NCI-H2196 (cell line): ENCODE results near the gene PYDC1.
"Not testable (repeated sequence)": the region's sequence is repeated elsewhere in the genome, so short reads cannot be mapped to it uniquely, and the experiment has no call there.

ENCODE experiments used
- DNase-seq: peaks from one replicate; lab custom pipeline; 2025; ENCODE audit not compliant: unreplicated experiment; lab: John Stamatoyannopoulos, UW

Gene PYDC1

DNA sequence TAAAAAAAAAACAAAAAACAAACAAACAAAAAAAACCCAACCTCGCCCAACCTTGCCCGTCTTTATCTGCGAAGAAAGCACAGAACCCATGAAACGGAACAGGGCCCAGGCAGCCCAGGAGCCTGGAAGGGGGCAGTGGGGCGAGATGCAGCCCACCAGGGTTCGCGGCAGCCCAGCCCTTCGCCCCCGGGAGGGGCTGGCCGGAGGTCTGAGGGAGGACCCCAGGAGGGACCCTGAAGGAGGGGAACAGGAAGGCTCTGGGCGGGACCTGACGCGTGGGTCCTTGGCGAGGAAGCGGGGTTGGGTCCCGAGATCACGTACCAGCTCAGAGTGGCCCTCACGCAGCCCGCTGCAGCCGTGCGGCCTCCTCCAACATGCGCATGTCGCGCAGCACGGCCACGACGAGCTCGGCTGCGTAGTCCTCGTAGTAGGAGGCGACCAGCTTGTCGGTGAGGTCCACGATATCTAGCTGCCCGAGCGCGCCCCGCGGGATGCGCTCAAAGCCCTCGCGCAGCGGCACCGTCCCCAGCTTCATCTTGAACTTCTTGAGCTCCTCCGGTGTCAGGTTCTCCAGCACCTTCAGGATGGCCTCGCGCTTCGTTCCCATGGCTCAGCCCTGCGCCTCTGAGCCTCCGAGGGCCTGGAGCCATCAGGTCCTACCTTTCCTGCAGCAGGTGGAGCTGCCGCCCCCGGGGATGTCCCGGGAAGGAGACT lies at the start of gene PYDC1:
Gene PYDC1, minus strand, starts transcription at position 714 of the 714 bp plus-strand sequence. Its CDS starts 107 bp downstream, at position 607.
- no peak for DNase-seq

DNA sequence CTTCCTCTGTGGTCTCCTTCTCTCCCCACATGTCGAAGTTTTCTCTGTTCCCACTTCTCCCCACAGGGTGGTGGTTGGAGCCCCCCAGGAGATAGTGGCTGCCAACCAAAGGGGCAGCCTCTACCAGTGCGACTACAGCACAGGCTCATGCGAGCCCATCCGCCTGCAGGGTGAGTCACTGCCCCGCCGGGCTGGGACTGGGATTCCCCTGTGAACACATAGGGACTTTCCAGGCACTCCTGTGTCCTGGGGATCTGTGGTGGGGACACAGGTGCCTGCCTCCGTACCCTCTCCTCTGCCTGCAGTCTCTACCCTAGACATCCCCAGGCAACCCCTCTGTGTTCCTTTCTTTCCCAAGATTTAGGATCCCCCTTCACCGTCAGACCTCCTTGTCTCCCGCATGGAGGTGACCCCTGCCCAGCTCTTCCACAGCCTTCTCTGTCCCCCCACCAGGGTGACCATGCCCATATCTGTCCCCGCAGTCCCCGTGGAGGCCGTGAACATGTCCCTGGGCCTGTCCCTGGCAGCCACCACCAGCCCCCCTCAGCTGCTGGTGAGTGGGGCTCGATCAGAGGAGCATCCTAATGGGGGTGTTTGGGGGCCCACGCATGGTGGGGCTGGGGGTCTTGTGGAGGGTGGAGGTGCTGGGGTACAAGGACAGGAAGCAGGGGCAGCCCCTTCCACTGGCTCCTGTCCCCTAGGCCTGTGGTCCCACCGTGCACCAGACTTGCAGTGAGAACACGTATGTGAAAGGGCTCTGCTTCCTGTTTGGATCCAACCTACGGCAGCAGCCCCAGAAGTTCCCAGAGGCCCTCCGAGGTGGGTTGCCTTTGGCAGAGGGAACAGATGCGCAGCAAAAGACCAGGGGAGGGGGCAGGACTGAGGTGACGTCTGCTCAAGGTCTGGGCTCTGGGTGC lies 48.7 kb upstream of the PYDC1 start:
- no peak for DNase-seq

DNA sequence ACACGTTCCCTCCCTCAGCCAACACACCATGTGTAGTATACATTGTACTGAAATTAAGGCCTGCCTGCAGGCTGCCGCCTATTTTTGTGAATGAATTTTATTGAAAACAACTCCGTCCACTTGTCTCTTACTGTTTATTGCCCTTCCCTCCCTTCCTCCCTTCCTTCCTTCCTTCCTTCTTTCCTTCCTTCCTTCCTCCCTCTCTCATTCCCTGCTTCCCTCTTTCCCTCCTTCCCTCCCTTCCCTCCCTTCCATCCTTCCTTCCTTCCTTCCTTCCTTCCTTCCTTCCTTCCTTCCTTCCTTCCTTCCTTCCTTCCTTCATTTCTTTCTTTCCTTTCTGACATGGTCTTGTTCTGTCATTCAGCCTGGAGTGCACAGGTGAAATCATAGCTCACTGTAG lies 45.1 kb upstream of the PYDC1 start:
- DNase-seq: no peak

DNA sequence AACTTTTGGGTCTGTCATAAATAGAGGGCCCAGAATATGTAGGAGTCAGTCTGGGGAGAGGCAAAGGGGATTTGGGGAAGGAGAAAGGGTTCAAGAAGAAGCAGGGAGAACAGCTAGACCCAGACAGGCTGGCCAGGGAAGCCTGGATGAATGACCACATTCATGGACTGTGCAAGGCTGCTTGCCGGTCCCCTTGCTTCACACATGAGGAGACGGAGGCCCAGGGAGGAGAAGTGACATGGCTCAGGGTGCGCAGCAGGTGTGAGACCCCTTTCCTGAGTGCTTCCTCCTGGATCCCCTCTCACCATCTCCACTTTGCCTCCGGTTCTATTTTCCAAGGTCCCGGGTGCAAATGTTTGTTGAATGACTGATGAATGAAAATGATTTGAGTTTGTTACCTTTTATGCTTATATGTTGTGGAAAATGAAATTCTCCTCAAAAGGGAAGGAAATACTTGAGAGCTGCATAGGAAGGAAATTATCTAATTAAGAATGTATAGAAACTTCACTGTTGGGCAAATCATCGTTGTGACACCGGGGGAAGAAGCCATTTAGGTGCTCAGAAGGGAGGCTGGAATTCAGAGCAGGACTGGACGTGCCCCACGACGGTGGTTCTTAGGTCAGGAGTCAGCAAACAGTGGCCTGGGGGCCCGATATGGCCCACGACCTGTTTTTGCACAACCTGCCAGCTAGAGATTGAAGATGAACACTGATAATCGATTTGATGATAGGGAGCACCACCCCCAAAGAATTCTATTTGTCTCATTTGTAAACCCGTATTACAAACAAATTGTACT lies 43.4 kb upstream of the PYDC1 start:
- no peak for DNase-seq

- DNase-seq: no peak
Measured at GRCh38 chr16:31258366-31258765, 41.4 kb upstream of the PYDC1 start.

DNA sequence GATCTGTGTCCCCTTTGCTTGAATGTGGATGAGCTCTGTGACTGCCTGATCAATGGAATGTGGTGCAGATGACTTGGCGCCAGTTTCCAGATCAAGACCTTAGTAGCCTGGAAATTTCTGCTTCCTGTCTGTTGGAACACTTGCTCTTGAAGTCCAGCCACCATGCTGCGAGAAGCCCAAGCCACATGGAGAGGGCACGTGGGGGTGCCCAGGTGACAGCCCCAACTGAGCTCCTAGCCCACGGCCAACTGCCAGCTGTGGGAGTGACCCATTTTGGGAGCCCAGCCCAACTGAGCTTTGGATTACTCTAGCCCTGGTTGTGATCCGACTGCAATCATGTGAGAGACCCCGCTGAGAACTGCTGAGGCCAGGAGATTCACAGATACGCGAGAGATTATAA lies 39.5 kb upstream of the PYDC1 start:
- DNase-seq: no peak

DNA sequence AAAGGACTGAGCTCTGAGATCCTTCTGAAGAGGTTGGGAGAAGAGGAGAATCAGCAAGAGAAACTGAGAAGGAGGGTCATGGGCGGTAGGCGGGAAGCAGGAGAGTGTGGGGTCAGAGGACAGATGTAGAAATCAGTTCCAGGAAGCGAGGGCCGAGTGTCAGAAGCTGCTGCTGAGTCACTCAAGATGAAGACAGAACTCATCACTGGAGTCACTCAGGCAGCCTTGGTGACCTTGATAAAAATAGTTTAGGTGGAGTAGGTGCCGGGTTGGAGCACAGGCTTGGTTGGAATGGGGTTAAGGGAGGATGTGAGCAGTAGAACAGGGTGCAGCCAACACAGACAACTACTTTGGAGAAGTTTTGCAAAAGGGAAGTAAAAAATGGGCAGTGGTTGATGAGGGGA lies 36.7 kb upstream of the PYDC1 start:
- DNase-seq: no peak

DNA sequence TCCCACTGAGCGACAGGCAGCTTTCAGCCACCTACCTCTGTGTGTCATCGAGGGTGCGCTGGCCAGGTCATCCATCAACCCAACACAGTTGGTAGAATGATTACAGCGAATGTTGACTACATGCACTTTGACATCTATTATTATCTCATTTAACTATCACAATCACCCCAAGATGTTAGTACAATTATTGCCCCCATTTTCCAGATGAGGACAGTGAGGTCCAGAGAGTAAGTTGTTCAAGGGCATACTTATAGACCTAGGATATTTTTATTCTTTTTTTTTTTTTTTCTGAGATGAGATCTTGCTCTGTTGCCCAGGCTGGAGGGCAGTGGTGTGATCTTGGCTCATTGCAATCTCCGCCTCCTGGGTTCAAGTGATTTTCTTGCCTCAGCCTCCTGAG lies 34.5 kb upstream of the PYDC1 start:
- no peak for DNase-seq

DNA sequence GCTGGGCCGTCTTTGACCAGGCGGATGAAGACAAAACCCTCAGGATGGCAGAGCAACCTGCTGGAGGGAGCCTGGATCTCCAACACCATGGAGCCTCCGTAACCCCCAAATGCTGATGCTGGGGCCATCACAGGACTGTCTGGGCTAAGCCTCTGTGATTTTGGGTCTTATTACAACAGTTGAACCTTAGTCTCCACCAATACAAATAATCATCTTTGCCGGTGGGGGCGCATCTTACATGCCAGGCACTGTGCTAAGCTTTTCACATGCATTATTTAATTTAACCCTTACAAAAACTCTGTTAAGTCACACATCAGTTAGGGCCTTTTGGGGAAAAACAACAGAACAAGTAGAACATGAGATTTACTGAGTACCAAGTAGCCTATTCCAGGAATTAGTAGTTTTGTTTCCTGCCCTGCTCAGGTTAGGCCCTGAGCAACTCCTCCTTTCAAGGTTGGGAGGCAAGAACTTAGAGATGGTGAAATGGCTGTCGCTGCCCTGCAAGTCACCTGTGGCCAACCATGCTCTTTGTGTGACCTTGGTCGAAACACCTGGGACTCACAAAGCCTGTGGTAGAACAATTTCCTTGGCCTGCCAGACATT lies 33.9 kb upstream of the PYDC1 start:
- DNase-seq: no peak

DNA sequence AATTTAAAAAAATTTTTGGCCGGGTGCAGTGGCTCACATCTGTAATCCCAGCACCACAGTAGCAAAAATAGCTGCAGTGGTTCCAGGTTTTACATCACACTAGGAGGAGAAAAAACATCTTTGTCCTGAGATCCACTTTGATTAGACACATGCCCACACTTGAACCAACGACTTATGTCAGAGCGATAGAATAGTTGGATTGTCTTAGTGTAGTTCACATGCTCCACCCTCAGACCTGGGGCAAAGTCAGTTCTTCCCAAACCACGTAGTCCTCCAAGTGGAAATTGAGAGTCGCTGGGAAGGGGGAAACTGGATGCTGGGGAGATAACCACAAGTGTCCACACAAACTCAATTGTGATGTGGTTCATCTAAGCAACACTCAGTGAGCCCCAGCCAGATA lies 31.4 kb upstream of the PYDC1 start:
- no peak for DNase-seq

- no peak for DNase-seq
Measured at GRCh38 chr16:31246296-31246695, 29.4 kb upstream of the PYDC1 start.

DNA sequence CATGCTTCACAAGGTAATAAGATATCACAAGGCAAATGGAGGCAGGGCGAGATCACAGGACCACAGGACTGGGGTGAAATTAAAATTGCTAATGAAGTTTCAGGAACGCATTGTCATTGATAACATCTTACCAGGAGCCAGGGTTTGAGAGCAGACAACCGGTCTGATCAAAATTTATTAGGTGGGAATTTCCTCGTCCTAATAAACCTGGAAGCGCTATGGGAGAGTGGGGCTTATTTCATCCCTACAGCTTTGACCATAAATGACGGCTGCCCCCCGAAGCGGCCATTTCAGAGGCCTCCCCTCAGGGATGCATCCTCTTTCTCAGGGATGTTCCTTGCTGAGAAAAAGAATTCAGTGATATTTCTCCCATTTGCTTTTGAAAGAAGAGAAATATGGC lies 28.7 kb upstream of the PYDC1 start:
- not testable (repeated sequence) for DNase-seq

GRCh38 chr16:31243734-31244670 lies 27.1 kb upstream of the PYDC1 start:
- no peak for DNase-seq

- DNase-seq: no peak
Measured at GRCh38 chr16:31242206-31242605, 25.3 kb upstream of the PYDC1 start.

- no peak for DNase-seq
Measured at GRCh38 chr16:31238041-31238440, 21.1 kb upstream of the PYDC1 start.

- DNase-seq: no peak
Measured at GRCh38 chr16:31229501-31229900, 12.6 kb upstream of the PYDC1 start.

- no peak for DNase-seq
Measured at GRCh38 chr16:31228206-31228605, 11.3 kb upstream of the PYDC1 start.

DNA sequence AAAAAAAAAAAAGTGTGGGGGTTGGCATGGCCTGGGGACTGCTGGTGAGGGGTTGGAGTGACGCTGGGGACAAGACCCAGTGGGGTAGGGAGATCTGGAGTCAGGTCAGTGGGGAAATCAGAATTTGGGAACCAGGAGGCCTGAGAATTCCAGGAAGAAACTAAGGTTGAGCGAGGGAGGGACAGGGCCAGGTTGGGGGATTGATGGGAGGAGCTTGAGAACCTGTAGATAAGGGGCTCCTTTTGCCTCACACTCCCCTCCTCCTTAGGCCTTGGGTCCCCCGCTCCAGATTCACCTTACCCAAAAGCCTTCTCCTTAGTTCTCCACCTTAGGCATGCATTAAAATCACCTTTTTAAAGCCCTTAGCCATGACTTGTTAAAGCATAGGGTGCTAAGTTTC lies 8.3 kb upstream of the PYDC1 start:
- DNase-seq: no peak

GRCh38 chr16:31224092-31224955 lies 7.4 kb upstream of the PYDC1 start:
- DNase-seq: no peak
